ENCODE data around the gene RTF2.
"Not testable (repeated sequence)": the region's sequence is repeated elsewhere in the genome, so short reads cannot be mapped to it uniquely, and the experiment has no call there.

RTF2 gene

DNA sequence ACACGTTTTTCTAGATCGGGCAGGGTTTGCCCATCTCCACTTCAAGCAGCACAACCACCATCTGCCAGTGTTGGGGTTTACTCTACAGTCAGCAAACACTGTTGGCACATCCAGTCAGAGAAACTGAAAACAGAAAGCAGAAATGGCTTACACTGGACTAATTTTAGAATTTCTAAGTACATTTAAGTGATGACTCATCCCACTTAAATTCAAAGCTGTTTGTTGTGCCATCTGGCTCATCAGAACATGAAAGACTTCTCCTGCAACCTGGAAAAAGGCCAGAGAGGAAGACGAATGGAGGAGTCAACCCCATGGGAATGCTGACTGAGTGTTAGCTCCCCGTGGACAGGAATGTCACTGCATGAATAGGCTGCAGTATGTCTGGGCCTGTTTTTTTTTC lies 86.4 kb downstream of the RTF2 start:
- H3K9me3 ChIP-seq (ENCODE audit: low read length) = no peaks in the 10 kb centered on the region
- peaks cover 6% of the 10 kb centered on the region for H3K4me1 ChIP-seq (ENCODE audit: insufficient read depth, low read length)
- H3K9ac ChIP-seq (ENCODE audit: low read length) = no peak overlapping the region
- no peaks in the 10 kb centered on the region for H3K27me3 ChIP-seq (ENCODE audit: control insufficient read depth in 1 of 2, insufficient read depth in 2 of 2, low read length in 2 of 2)
- no peak overlapping the region for H3K4me3 ChIP-seq (ENCODE audit: low read depth in 1 of 2, low read length in 2 of 2)
- no peaks in the 10 kb centered on the region for H3K36me3 ChIP-seq (ENCODE audit: insufficient read depth, low read length)
- no peak overlapping the region for H3K27ac ChIP-seq (ENCODE audit: low read depth, low read length)

DNA sequence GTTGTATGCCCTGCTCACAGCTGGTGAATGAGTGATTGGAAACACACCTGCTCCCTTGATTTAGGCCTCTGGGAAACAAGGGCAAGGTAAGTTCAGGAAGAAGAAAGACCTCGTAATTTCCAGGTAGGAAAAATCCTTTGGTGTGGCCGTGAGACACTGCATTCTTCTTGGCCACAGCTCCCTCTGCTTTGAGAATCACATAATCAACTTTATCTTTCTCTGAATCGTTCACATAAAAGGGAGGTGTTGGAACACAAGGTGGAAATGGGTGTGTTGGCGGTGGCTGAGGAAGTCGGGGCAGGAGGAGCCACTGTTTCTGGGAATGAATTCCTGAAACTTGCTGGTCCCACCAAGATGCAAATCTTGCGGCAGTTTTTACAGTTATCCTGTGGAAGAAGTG lies 90.5 kb downstream of the RTF2 start:
- Histone ChIP-seq H3K36me3 (ENCODE audit: insufficient read depth, low read length) (no peaks in the 10 kb centered on the region), H3K4me3 (ENCODE audit: low read depth in 1 of 2, low read length in 2 of 2) (no peak overlapping the region), H3K4me1 (ENCODE audit: insufficient read depth, low read length) (peaks cover 6% of the 10 kb centered on the region), H3K27ac (ENCODE audit: low read depth, low read length) (no peak overlapping the region), H3K9ac (ENCODE audit: low read length) (no peak overlapping the region), H3K9me3 (ENCODE audit: low read length) (no peaks in the 10 kb centered on the region), H3K27me3 (ENCODE audit: control insufficient read depth in 1 of 2, insufficient read depth in 2 of 2, low read length in 2 of 2) (no peaks in the 10 kb centered on the region)

DNA sequence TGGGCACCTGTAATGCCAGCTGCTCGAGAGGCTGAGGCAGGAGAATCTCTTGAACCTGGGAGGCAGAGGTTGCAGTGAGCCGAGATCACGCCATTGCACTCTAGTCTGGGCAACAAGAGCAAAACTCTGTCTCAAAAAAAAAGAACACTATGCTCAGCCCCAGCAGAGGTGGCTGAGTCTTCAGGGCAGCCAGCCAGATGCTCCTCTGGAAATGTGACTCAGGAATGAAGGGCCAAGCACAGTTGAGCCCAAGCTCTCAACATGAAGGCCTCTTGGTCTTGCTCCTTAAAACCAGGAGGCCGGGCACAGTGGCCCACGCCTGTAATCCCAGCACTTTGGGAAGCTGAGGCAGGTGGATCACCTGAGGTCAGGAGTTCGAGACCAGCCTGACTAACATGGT lies 96.1 kb downstream of the RTF2 start:
- not testable (repeated sequence) for H3K4me3 ChIP-seq (ENCODE audit: low read depth in 1 of 2, low read length in 2 of 2); H3K4me1 ChIP-seq (ENCODE audit: insufficient read depth, low read length); H3K27ac ChIP-seq (ENCODE audit: low read depth, low read length); H3K9me3 ChIP-seq (ENCODE audit: low read length); H3K27me3 ChIP-seq (ENCODE audit: control insufficient read depth in 1 of 2, insufficient read depth in 2 of 2, low read length in 2 of 2); H3K36me3 ChIP-seq (ENCODE audit: insufficient read depth, low read length); H3K9ac ChIP-seq (ENCODE audit: low read length)

DNA sequence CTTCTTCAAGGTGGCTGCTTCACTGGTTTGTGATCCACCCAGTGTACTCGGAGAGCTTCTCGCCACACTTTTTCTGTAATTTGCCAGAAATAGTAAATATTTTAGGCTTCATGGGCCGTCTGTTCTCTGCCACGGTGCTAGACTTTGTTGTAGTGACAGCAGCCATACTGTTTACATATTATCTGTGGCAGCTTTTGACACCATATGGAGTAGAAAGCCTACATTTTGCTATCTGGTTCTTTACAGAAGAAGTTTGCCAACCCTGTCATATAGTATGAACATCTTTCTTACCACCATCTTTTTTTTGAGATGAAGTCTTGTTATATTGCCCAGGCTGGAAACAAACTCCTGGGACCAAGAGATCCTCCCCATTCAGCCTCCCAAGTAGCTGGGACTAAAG lies 97.1 kb downstream of the RTF2 start:
- Histone ChIP-seq H3K27ac (ENCODE audit: low read depth, low read length) (no peak overlapping the region), H3K9me3 (ENCODE audit: low read length) (no peaks in the 10 kb centered on the region), H3K27me3 (ENCODE audit: control insufficient read depth in 1 of 2, insufficient read depth in 2 of 2, low read length in 2 of 2) (no peaks in the 10 kb centered on the region), H3K4me1 (ENCODE audit: insufficient read depth, low read length) (no peaks in the 10 kb centered on the region), H3K9ac (ENCODE audit: low read length) (no peak overlapping the region), H3K4me3 (ENCODE audit: low read depth in 1 of 2, low read length in 2 of 2) (no peak overlapping the region), H3K36me3 (ENCODE audit: insufficient read depth, low read length) (no peaks in the 10 kb centered on the region)

DNA sequence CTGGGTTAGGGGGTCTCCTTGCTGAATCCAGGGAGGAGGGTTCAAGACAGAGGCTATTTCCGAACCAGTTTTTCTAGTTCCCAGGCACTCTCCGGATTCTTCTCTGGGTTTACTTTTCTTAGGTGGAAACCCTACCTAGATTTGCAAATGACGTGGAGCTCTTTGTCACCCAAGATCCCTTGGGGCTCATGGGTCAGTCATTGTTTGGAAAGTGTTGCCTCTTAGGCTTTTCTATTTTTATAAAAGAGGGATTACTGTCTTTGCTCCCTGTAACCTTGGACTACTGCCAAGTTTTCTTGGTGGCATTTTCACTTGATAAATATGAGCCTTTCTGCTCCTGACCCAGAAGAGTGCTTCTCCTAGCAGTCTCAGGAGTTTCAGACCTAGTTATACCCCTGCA lies 98.2 kb downstream of the RTF2 start:
- Histone ChIP-seq H3K27ac (ENCODE audit: low read depth, low read length) (no peak overlapping the region), H3K36me3 (ENCODE audit: insufficient read depth, low read length) (no peaks in the 10 kb centered on the region), H3K4me3 (ENCODE audit: low read depth in 1 of 2, low read length in 2 of 2) (no peak overlapping the region)

More for the DNA sequence above, 98.2 kb downstream of the RTF2 start:
- H3K4me1 ChIP-seq (ENCODE audit: insufficient read depth, low read length) = no peaks in the 10 kb centered on the region
- no peak overlapping the region for H3K9ac ChIP-seq (ENCODE audit: low read length)
- H3K9me3 ChIP-seq (ENCODE audit: low read length) = no peaks in the 10 kb centered on the region
- H3K27me3 ChIP-seq (ENCODE audit: control insufficient read depth in 1 of 2, insufficient read depth in 2 of 2, low read length in 2 of 2) = no peaks in the 10 kb centered on the region

Data from muscle layer of colon (tissue), 2 donors.